ENCODE results near the gene HIPK2.

DNA sequence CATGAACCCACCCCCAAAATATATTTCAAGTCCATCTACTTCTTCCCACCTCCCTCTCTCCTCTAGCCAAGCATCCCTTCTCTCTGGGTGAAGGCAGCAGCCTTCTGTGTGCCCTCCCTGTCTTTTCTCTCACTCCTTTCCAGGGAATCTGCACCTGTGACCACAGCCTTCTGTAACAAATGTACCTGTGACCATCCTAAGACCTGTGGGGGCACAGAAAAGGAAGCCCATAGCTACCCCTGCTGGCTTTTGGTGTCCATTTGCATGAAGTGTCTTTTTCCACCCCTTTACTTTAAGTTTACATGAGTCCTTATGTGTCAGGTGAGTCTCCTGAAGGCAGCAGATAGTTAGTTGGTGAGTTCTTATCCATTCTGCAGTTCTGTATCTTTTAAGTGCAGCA lies 49.2 kb upstream of the HIPK2 start:
- no peak for TF ChIP-seq CTCF (IDR thresholded peaks at IDR 0.05)
- no peak for TF ChIP-seq POLR2A (IDR thresholded peaks at IDR 0.05)
- TF ChIP-seq EP300 (IDR thresholded peaks at IDR 0.05), result no peak
